MM.1S (cell line): ENCODE results near the gene FAM227B.
"Not testable (repeated sequence)": the region's sequence is repeated elsewhere in the genome, so short reads cannot be mapped to it uniquely, and the experiment has no call there.

Experiments
- CTCF ChIP-seq: fragments of 300-600 bp; sonication (generic); IDR thresholded peaks from 2 replicates; pipeline ENCODE4 v1.5.1; 2016; ENCODE audit warnings: antibody characterized with exemption, low read length, mixed read lengths
- EZH2phosphoT487 ChIP-seq: fragments of 300-600 bp; sonication (generic); IDR thresholded peaks from 2 replicates; pipeline ENCODE4 v1.6.1; 2018; ENCODE audit warnings: antibody characterized with exemption, low read length

GRCh38 chr15:49478021-49478420 is 142.6 kb downstream of the FAM227B start:
- TF ChIP-seq CTCF, EZH2phosphoT487: not testable (repeated sequence)
